Measurements from ENCODE around the gene LPCAT2.
"Not testable (repeated sequence)": the region's sequence is repeated elsewhere in the genome, so short reads cannot be mapped to it uniquely, and the experiment has no call there.

The LPCAT2 gene

DNA sequence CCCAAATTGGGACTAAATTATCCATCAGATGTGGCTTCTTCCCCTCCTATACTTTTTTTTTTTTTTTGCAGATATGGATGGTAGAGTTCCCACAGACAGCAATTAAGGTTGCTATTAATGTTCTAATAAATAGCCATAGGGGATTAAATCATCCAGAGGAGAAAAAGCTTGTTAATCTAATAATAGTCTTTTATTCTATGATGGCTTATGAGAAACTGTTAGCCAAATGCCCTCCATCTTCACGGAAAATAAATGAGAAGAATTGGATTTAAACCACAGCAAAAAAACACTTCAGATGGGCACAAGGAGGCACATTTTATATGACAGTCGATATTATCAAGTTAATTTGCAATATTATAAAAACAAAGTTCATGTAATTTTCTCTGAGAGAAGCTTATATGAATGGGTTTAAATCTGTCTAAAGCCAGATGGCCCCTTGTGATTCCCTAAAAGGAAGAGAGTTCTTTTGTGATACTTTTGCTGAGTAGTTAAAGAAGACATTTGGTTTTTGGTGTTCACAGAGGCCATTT, 52.5 kb downstream of the LPCAT2 start:
- DNase-seq = no peak

DNA sequence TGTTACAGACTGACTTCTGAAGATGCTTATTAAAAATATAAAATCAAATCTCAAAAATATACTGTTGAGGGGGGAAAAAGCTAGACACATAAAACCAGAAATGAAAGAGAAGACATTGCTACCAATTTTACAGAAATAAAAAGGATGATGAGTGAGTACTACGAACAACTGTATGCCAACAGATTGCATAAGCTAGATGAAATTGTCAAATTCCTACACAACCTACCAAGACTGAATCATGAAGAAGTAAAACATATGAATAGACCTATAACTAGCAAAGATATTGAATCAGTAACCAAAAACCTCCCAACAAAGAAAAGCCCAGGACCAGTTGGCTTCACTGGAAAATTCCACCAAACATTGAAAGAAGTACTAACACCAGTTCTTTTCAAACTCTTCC, 54.1 kb downstream of the LPCAT2 start:
- DNase-seq = no peak

- no peak for DNase-seq
These were observed 54.9 kb downstream of the LPCAT2 start for GRCh38 chr16:55563797-55564196.

GRCh38 chr16:55565086-55565485, 56.2 kb downstream of the LPCAT2 start:
- DNase-seq = no peak

- no peak for DNase-seq
These were observed 57.7 kb downstream of the LPCAT2 start, which contains the start of gene CAPNS2 for GRCh38 chr16:55566432-55567175. TSS of gene CAPNS2 (plus strand) at chr16:55566684. CDS start at chr16:55566757, 73 bp downstream.

DNA sequence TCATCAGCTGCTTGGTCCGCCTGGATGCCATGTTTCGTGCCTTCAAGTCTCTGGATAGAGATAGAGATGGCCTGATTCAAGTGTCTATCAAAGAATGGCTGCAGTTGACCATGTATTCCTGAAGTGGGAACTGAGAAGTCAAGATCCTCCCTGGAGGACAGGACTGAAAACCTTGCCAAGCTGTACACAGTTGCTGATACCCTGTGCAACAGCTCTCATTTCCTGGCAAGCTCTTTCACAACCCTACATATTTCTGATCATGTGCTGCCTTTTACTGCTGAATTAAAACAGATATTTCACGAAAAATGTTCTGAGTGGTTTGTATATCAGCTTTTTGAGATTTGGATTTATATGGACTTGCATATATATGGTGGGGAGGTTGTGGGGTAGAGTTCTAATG, 58.5 kb downstream of the LPCAT2 start:
- DNase-seq = no peak

GRCh38 chr16:55568207-55568606, 59.3 kb downstream of the LPCAT2 start:
- DNase-seq = no peak

DNA sequence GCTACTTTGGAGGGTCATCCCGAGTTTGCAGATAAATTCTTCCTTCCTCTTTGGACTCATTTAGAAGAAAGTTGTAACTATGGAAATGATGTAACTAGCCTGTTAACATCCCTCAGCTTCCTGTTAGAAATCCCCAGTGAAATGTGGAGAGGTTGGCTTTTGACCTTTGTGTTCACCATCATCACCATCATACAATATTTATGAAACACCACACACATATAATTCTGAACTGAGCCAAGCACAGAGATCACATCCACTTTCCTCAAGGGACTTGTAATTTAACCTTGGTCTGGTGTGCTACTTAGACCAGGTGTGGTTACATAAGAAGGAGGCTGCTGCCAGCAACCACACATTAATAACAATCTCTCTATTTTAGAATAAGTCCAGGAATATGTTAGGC, 60.2 kb downstream of the LPCAT2 start:
- no peak for DNase-seq

DNA sequence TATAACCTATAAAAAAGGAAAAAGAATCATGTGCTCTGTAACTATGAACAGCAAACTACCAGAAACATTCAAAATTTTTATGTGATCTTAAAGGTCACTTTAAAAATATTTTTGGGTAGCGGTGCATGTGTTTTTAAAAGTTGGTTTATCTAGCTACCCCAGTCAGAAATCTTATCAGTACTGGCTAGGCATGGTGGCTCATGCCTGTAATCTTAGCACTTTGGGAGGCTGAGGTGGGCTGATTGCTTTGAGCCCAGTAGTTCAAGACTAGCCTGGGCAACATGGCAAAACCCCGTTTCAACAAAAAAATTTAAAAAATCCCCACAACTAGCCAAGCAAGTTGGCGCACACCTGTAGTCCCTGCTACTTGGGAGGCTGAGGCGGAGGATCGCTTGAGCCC, 61.3 kb downstream of the LPCAT2 start:
- DNase-seq = no peak

DNA sequence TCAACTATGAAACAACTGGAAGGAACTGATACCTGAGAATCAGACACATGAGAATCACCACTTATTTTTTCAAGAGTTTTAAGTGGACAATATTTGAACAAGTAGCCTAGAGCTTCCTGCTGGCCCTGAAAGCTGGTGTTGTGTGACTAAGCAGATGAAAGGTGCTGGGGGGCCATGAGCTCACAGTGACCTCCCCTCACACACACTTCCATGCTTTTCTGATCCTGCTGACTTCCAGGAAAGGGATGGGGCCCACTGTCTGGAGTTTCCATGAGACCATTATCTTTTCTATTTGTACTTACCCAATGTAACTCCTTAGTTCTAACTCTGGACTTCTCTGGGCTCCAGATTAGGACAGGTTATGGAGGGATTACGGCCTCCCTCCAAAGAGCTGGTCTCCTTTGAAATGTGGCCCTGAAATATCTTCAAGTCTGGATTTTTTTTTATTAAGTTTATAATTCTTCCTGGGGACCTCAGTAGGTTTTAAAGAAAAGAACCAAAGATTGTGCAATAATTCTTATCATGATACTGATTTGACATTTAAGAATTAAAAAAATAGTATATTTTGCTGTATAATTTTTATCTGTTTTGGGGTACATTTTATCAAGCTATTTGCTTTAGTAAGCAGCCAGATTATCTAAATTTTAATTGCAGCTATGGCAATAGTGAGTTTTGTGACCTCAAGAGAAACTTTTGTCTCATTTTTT, 62.5 kb downstream of the LPCAT2 start:
- DNase-seq = no peak

- no peak for DNase-seq
These were observed 63.6 kb downstream of the LPCAT2 start for GRCh38 chr16:55572439-55572838.

- DNase-seq = no peak
These were observed 65.9 kb downstream of the LPCAT2 start for GRCh38 chr16:55574811-55575210.

GRCh38 chr16:55575496-55575895, 66.6 kb downstream of the LPCAT2 start:
- DNase-seq = no peak

GRCh38 chr16:55576384-55576783, 67.5 kb downstream of the LPCAT2 start:
- DNase-seq = no peak

GRCh38 chr16:55577887-55578286, 69.0 kb downstream of the LPCAT2 start:
- no peak for DNase-seq

DNA sequence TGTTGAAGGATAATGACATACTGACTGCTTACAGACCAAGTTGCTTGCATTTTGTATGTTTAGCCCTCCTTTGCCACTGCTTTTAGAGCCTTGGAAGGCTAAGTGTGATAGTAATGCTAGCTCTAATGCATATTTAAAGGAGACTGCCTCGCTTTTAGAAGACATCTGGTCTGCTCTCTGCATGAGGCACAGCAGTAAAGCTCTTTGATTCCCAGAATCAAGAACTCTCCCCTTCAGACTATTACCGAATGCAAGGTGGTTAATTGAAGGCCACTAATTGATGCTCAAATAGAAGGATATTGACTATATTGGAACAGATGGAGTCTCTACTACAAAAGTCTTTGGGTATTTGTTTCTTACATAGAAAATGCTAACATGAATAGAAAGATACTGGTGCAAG, 76.8 kb downstream of the LPCAT2 start:
- DNase-seq = no peak

DNA sequence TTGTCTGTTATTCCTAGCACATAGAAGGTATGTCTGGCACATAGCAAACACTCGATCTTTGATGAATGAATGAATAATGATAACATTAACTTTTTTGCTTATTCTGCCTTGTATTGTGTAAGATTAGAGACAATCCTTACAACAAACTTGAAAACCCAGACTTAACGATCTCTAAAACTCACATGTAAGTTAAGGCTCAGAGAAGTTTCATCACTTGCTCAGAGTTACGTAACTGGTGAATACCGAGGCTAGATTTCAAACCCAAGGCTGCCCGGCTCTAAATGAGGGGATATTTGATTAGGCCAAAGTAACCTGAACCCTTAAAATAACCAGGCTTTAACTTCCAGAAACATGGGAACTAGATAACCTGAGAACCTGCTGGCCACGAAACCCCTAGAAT, 79.9 kb downstream of the LPCAT2 start:
- DNase-seq = no peak

DNA sequence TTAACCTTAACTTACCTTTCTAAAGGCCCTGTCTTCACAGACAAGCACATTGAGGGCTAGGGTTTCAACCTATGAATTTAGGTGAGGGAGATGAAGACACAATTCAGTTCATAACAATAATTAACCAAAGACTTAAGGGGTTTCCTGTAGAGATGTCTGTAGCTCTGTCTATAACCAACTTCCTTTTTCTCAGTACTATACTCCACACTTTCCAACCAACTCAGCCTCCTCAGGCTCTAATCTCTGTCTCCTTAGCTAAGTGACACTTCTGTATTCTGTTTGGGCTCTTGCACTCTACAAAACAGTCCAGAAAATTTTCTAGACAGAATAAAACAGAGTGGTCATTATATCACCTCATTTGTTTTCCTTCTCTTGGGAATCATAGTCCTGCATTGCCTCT, 83.4 kb downstream of the LPCAT2 start:
- DNase-seq = no peak

DNA sequence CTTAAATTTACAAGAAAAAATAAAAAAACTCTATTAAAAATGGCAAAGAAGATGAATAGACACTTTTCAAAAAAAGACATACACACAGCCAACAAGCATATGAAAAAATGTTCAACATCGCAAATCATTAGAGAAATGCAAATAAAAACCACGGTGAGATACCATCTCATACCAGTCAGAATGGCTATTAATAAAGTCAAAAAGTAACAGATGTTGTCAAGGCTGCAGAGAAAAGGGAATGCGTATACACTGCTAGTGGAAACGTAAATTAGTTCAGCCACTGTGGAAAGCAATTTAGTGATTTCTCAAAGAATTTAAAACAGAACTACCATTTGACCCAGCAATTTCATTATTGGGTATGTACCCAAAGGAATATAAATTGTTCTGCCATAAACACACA, 89.1 kb downstream of the LPCAT2 start:
- no peak for DNase-seq

- no peak for DNase-seq
These were observed 97.0 kb downstream of the LPCAT2 start for GRCh38 chr16:55605754-55606336.

DNA sequence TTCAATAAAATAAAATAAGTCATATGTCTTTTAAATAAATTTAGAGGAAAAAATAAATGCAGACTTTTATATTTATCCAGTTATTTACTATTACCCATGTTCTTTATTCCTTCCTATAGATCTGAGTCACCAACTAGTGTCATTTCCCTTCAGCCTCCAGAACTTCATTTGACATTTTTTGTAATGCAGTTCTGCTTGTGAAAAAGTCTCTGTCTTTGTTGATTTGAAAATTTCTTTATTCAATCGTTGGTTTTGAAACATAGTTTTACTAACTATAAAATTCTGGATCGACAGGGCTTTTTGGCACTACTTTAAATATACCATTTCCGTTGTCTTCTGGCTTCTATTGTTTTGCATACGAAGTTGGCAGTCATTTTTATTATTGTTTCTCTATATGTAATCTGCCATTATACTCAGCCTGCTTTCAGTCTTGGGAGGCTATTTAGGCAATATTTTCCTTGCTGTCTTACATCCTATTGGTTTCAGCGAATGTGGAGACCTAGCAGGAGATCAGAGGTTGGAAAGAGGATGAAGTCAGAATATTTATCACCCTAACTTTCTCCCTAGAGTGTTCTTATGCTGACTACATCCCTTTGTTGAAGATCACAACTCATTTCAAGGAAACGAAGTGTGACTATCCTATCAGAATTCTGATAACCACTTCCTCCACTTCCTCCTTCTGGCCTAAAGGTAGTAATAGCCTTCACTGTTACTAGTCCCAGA, 104.9 kb downstream of the LPCAT2 start:
- DNase-seq = no peak

DNA sequence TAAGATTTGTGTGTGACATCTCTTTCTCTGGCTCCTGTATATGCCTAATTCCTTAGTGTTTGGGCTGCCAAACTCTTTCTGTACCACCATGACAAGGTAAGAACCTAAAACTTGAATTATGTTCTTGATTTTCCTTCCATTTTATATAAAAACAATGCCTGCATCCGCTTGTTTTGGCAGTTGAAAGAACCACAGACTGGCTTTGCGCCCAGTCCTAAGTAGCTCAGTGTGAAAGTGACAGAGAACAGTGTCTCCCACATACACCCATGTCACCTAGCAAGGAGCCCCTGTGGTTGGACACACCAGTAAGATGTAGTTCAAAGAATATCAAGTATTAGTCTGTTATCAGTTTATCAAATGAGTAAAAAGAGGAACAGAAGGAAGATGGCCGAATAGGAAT, 106.2 kb downstream of the LPCAT2 start:
- no peak for DNase-seq

GRCh38 chr16:55615670-55616069, 106.8 kb downstream of the LPCAT2 start:
- not testable (repeated sequence) for DNase-seq
